ENCODE data around the gene LCN15.
"Not testable (repeated sequence)": the region's sequence is repeated elsewhere in the genome, so short reads cannot be mapped to it uniquely, and the experiment has no call there.

The LCN15 gene

GRCh38 chr9:136775191-136775590 is 10.9 kb upstream of the LCN15 start:
- DNase-seq (ENCODE audit: low read depth), result no peak

DNA sequence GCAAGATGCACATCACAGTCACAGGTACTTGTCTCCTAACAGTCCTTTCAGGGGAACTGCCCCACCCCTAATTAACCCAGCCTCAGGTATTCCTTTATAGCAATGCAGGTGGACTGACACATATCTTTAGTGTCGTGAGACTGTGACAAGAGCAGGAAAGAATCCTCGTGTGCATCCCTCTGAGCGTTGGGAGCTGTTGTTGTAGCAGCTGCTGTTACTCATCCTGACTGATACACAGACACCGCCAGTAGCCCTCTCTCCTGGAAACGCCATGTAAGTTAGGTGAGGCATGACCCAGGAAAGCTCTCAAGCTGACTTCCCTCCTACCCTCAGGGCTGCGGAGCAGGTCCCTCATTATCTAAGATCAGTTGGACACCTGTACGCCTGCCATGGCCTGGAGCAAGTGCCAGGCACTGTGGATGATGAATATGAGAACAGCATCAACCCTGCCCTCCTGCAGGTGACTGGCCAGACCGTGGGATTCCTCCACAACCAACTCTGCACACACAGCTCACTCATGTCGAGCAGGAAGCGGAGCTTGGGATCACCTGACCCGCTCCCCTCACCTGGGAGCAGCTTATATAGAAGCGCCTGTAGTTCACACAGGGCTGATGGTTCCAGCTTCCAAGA is 10.2 kb upstream of the LCN15 start:
- DNase-seq (ENCODE audit: low read depth), result no peak

- DNase-seq (ENCODE audit: low read depth), result no peak
Observed at GRCh38 chr9:136773386-136774044, 9.2 kb upstream of the LCN15 start.

DNA sequence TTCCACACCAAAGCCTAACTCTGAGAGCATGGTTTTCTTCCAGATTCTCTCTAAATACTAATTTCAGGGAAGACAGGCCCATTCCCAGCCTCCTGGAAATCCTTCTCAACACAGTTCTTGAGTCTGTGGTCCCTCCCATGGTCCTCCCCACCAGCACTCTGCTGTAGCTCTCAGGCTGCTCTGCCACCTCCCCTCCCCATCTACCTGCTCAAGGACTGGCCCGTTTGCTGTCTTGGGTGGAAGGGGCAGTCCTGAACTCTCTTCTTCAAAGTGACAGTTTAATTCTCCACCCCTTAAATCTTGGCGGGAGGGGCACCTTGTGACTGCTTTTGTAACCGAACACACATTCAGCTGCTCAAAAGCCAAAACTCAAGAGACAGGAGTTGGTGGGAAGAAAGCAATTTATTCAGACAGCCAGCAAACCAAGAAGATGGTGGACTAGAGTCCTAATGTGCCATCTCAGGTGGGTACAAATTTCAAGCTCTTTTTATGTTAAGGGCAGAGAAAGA is 7.6 kb upstream of the LCN15 start:
- no peak for DNase-seq (ENCODE audit: low read depth)

GRCh38 chr9:136769710-136770191 is 5.4 kb upstream of the LCN15 start:
- no peak for DNase-seq (ENCODE audit: low read depth)

DNA sequence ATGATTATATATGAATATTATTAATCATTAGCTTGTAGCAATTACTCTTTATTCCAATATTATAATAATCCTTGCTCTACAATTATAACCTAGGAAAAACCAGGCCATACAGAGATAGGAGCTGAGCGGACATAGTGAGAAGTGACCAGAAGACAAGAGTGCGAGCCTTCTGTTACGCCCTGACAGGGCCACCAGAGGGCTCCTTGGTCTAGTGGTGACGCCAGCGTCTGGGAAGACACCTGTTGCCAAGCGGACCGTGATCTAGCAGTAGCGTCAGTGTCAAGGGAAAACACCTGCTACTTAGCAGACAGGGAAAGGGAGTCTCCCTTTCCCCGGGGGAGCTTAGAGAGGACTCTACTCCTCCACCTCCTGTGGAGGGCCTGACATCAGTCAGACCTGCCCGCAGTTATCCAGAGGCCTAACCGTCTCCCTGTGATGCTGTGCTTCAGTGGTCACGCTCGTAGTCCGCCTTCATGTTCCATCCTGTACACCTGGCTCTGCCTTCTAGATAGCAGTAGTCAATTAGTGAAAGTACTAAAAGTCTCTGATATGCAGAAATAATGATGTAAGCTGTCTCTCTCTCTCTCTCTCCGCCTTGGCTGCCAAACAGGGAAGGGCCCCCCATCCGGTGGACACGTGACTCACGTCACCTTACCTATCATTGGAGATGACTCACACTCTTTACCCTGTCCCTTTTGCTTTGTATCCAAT is 2.2 kb upstream of the LCN15 start:
- not testable (repeated sequence) for DNase-seq (ENCODE audit: low read depth)

DNA sequence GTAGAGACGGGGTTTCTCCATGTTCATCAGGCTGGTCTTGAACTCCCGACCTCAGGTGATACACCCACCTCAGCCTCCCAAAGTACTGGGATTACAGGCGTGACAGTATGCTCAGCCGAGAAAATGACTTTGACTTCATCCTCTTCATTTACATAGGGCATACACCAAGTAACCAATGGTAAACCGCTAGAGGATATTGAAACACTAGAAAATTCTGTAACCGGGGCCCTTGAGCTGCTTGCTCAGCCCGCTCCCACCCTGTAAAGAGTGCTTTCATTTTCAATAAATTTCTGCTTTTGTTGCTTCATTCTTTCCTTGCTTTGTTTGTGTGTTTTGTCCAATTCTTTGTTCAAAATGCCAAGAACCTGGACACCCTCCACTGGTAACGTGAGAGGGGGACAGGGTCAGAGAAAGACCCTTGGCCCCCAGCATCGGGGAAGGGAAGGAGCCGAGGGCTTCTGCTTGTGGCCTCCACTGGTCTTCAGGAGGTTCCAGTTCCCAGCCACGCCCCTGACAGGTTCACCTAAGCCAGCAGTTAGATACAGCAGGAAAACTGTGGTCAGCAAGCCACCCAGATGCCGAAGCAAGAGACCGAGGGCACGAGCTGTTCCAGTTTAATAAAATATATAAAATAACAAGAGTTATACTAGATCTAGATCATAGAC is 1.6 kb upstream of the LCN15 start:
- not testable (repeated sequence) for DNase-seq (ENCODE audit: low read depth)

DNA sequence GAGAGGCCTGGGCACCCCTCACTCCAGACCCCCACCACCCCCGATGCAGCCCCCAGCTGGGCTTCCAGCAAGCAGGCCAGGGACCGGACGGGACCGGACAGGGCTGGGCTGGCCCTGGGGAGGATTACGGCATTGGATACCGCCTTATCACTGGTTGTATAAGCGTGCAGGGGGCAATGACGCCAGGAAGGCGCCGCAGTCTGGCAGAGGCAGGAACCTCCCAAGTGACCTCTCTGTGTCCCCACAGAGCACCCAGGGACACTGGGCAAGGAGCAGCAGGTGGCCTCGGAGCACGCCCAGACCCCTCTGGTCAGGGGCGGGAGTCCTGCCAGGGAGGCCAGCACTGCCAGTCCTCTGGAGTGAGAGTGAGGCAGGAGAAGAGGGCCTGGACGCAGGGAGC is 723 bp upstream of the LCN15 start:
- DNase-seq (ENCODE audit: low read depth), result no peak

DNA sequence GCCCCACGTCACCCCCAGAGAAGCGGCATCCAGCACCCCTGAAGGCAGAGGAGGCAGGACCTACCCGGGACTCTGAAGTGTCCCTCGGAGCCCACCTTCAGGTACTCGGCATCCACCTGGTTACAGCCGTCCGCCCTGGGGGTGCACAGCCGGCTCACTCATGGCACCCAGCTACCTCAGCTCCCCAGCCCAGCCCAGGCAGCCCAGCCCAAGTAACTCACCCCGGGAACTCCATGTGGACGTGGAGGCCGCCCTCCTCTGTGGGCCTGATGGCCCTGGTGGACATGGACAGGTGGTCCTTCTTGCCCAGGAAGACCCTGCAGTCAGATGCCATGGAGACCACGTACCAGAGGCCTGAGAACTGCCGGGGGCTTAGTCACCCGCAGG is 676 bp downstream of the LCN15 start:
- no peak for DNase-seq (ENCODE audit: low read depth)

- no peak for DNase-seq (ENCODE audit: low read depth)
Observed at GRCh38 chr9:136762915-136763648, 1.2 kb downstream of the LCN15 start.

DNA sequence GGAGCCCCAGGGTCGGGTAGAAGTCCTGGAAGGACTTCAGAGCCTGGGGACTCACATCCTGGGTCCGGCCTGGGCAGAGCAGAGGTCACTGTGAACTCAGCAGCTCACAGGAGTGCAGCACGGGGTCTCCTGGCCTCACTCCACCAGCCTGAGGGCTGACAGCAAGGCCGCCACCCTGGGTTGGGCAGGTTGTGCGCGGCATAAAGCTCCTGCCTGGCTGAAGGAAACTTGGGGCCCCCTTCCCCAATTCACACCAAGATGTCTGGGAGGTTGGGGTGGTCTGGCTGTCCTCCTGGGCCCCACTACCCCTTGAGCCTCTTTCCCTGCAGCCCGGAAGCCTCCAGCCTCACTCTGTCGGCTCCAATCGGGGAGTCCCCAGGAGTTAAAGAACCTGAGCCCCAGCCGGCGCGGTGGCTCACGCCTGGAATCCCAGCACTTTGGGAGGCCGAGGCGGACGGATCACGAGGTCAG is 2.1 kb downstream of the LCN15 start:
- DNase-seq (ENCODE audit: low read depth), result no peak

DNA sequence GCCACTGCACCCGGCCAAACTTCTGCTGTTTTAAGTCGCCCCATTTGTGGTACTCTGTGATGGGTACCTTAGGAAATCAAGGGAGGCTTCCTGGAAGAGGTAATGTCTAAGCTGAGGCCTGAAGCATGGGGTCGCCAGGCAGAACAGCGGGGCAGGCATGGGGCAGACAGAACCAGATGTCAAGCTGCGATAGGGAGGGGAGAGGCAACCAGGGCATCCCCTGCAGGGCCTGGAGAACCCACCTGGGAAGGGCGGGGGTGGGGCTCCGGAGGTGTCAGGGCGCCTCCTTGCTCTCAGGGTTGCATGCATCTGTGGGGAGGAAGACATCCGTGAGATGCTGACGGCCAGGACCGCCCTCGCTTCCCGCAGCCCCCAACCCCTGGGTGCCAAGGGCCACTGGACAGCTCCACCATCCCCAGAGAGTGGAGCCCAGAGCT is 2.8 kb downstream of the LCN15 start:
- DNase-seq (ENCODE audit: low read depth), result no peak

DNA sequence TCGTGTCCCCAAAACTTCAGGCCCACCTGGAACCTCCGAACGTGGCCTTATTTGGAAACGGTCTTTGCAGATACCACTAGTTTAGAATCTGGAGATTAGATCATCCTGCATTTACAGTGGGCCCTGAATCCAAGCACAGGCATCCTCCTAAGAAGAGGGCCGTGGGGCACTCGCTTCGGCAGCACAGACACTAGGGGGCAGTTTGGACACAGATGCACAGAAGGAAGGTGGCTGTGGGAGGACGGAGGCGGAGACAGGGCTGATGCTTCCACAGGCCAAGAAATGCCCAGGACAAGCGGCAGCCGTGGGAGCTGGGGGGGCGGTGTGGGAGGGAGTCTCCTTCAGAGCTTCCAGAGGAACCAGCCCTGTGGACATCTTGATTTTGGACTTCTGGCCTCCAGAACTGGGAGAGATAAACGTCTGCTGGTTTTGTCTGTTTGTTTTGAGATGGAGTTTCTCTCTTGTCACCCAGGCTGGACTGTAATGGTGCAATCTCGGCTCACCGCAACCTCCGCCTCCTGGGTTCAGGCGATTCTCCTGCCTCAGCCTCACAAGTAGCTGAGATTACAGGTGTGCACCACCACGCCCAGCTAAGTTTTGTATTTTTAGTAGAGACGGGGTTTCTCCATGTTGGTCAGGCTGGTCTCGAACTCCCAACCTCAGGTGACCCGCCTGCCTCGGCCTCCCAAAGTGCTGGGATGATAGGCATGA is 3.3 kb downstream of the LCN15 start:
- DNase-seq (ENCODE audit: low read depth), result peak; percentile 35

DNA sequence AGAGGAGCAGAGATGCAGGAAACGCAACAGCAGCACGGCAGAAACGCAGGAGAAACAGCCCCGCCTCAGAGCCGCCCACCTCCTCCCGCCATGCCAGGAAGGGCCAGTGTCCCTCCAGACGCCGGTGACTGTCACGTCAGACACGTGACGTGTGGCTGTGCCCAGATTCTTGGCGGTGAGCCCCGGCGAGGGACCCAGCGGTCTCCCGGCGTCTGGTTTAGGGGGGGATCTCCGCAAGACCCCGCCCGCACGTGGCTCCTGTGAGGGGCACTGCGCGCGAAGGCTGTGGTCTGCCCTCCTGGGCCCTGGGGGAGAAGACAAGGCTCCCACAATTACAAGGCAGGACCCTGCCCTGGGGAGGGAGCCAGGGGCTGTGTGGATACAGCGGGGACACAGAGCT is 3.9 kb downstream of the LCN15 start:
- no peak for DNase-seq (ENCODE audit: low read depth)

DNA sequence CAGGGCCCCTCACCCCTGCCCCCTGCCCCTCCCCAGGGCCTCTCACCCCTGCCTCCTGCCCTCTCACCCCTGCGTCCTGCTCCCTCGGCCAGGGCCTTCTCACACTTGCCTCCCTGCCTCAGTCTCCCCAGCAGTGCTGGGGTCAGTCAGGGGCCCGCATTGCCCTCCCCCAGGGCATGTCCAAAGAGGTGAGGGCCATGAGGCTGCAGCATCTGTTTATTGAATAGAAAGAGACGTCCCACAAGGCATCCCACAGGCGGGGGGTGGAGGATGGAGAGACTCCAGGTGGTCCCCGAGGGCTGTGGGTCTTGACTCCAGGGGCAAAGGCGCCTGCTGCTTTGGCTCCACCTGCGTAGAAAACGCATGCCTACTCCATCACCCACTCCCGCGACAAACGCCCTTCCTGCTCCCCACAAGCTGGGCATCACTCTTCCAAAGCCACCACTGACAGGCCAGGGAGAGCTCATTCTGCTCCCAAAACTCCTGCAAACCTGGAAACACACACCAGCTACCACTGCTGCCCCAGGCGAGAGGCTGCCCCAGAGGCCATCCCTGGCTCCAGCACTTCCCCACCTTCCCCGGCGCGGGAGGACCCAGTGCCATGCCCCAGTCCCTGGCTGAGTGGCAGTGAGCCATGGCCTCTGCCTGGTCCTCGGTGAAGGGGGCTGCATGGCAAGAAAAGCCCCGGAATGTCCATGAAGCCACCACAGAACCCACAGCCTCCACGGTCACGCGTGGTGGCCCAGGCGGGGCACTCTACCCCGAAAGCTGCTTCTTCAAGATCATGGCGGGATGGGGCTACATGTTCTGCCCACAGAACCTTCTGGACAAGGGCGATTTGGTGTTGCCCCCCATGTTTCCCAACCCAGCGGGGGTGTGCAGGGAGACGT is 4.6 kb downstream of the LCN15 start:
- DNase-seq (ENCODE audit: low read depth), result no peak

DNA sequence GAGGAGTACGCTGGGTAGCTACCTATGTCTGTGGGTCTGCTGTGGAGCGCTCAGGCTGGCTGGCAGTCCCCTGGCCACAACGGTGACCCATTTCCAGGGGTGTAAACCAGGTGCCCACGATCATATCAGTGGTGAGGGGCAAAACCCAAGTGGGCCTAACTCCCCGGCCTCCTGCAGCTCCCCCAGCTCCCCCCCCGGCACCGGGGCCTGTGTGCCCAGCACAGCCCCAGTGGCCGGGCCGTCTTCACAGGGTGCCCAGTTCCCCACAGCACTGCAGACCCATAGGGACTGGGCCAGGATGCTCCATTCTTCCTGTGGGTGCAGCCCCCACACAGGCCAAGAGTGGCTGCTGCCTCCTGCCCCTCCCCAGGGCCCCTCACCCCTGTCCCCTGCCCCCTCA is 5.3 kb downstream of the LCN15 start:
- DNase-seq (ENCODE audit: low read depth), result no peak

DNA sequence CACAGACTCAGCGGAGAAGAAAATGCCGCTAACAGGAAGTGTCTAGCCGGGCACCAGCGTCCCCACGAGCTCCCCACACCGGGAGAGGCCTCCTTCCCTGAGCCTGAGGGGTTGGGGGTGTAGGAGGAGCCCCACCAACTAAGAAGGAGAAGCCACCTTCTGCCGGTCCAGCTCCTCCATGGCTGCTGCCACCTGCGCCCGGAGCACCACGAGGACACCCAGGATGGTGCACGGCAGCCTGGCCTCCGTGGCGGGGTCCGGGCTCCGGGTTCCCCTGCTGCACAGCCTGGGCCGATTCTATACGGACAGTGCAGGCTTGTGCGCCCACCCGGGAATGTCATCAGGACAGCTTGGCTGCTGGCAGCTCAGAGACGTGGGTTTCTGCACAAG is 6.6 kb downstream of the LCN15 start:
- no peak for DNase-seq (ENCODE audit: low read depth)

GRCh38 chr9:136757328-136757727 is 7.0 kb downstream of the LCN15 start:
- no peak for DNase-seq (ENCODE audit: low read depth)

- no peak for DNase-seq (ENCODE audit: low read depth)
Observed at GRCh38 chr9:136756836-136757235, 7.5 kb downstream of the LCN15 start.

DNA sequence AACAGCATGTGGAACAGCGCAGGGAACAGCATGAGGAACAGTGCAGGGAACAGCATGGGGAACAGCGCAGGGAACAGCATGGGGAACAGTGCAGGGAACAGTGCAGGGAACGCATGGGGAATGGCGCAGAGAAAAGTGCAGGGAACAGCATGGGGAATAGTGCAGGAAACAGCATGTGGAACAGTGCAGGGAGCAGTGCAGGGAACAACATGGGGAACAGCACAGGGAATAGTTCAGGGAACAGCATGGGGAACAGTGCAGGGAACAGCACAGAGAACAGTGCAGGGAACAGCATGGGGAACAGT is 8.2 kb downstream of the LCN15 start:
- DNase-seq (ENCODE audit: low read depth), result no peak
